SK-N-MC (cell line): Measurements from ENCODE around the gene EMD.
"Not testable (repeated sequence)": the region's sequence is repeated elsewhere in the genome, so short reads cannot be mapped to it uniquely, and the experiment has no call there.

Experiments used
- EZH2 ChIP-seq: fragments of 200-600 bp; sonication (generic); IDR thresholded peaks from one replicate; pipeline ENCODE4 v1.6.1; 2017; ENCODE audit warnings: antibody characterized with exemption
- FOXP2 ChIP-seq: optimal IDR thresholded peaks from 2 replicates; pipeline ENCODE3; 2011; ENCODE audit warnings: mild to moderate bottlenecking, moderate library complexity; ENCODE audit not compliant: insufficient read depth; ENCODE audit errors: extremely low read length, control extremely low read depth

GRCh38 chrX:154388649-154389048, 9.6 kb downstream of the EMD start:
- TF ChIP-seq FOXP2, EZH2: not testable (repeated sequence)
